Measurements from ENCODE around the gene ARHGAP10.

ARHGAP10 gene

DNA sequence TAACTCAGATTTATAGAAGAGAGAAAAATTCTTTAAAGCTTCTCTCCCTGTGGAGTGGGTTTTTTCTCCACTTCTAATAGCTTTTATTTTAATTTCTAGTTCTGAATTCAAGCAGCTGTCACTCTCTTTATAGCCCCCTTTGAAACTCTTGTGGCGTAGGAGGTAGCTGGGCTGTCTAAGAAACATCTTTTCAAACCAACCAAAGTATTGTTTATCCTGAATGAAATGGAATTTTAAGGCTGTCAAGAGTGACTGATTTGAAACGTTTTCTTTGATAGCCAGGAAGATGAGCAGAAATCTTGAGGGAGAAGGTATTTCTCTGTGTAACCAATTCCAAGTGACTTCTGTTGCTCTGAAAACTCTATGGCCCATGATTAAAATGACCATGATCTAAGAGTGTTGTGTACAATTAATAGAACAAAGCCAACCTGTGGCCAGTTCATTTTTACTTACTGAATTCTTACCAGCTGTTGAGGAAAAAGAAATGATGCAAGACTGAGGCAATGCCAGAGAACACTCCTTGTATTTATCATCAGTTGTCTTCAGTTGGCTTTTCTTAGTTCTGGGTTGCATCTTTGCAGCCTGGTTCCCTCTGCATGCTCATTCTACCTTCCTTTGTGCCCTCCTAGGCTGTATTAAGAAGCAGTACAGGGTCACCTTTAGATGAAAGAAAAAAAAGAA, 298.4 kb downstream of the ARHGAP10 start:
- no peak for DNase-seq (ENCODE audit: low read depth, low spot score)
- H3K4me3 ChIP-seq (ENCODE audit: low read length), result no peak overlapping the region

DNA sequence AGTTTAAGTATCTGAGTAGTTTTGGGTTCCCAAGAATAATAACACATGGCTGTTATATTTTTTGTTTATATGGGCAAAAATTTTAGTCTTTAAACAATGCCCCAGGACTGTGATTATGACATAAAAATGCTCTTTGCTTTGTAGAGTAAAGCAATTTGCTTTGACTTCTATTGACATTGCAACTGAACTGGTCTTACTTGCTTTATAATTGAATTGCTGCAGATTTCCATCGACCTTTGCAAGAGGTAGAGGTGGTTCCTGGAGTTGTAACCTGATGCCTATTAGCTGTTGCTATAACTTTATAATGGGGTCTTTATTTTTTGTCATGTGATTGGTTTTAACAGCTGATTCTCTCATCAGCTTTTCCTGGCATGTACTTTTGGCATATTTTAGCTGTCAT, 302.9 kb downstream of the ARHGAP10 start:
- H3K4me3 ChIP-seq (ENCODE audit: low read length), result no peak overlapping the region
- no peak for DNase-seq (ENCODE audit: low read depth, low spot score)

DNA sequence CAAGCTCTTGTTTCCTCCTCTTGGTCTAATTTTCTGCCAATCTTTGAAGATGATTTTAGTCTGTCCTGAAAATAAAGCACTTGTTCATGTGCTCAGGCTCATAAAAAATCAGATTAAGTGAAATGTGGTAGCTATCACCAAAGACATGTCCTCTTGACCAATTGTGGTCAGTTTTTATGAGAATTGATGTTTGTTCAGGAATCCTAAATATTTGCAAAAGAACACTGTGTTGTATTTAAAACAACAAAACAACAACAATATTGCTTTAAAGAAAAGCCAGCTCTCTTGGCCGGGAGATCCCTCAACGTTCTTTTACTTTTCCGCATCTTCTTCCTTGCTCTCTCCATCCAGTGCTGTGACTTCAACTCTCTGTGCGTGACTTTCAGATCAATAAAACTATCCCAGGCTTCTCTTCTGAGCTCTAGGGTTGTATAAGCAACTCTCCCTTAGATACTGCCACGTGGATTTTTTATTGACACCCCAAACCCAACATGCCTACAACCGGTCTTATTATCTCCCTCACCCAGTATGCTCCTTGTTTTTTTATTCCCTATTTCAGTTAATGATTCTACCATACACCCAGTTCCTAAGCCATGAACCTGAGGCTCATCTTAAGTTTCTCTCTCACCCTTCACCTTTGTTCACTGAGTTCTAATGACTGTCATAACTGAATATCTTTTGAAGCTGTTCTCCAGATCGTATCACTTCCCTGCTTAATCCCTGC, 309.9 kb downstream of the ARHGAP10 start:
- DNase-seq (ENCODE audit: low read depth, low spot score), result no peak
- no peak overlapping the region for H3K4me3 ChIP-seq (ENCODE audit: low read length)

DNA sequence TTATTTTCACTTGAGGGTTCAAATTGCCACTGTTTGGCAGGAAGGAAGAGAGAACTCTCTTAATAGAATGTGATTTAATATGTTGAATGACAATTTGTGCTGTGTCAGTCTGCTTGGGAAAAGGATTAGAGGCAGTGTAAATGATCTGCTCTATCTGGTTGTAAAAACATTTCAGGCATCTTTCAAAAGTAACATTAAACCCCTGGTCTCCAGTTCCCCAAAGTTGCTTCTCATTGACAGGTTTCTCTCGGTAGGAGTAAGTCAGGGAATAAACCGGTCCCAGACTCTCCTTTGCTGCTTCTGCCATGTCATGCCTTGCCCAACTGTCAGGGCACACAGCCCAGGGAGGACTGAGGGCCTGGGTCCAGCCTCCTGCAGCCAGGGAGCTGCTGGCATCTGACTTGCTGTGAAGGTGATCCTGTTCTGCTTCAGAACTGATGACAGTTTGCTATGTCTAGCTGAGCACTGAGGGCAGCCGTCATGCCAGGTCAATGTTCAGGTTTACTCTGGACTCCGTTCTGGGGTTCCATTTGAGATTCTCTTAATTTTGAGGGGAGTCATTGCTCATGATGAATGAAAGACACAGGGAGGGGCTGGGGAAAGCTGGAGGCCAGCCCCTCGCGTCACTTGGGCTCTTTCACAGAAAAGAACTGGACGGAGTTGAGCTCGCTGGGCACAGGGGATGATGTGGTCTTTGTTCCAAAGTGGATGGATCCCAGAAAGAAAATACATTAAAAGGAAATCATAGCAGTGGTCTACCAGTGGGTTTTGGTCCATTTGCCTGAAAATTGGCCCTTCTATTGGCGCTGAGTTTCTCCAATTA, 312.4 kb downstream of the ARHGAP10 start:
- H3K4me3 ChIP-seq (ENCODE audit: low read length), result no peak overlapping the region
- DNase-seq (ENCODE audit: low read depth, low spot score), result no peak

DNA sequence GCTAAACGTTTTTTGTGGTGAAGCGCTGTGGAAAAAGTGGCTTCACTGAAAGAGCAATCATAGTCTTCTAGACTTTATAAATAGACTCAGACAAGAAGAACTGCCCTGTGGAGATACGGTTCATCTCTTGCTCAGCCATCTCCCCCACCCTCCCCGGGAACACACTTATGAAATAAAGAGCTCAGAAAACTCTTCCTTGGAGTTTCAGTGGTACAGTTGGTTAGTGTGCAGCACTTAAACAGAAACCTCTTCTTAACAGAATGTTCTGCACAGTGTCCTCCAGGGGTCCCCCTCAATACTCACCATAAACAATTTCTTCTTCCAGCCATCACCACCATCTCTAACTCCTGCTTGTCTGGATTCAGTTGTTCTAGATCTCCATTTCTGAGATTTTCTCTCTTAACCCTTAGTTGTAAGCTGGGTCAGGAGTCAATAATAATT, 313.0 kb downstream of the ARHGAP10 start:
- no peak overlapping the region for H3K4me3 ChIP-seq (ENCODE audit: low read length)

DNA sequence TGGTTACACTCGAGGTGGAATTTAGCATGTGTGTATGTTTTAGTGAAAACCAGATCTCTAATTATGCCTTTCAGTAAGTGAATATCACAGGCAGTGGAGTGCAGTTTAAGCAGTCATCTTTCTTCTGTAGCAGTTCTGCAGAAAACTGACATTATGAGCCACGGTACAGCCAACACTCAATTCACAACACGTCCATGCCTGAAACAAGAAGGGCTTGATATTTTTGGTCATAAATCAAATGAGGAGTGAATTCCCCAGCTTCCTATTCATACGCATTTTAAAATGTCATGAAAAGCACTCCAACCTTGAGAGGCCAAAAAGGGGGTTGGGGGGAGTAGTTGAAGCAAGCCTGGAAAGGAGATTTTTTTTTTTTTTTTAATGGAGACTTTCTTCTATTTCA, 316.7 kb downstream of the ARHGAP10 start:
- no peak for DNase-seq (ENCODE audit: low read depth, low spot score)

More for the DNA sequence above, 313.0 kb downstream of the ARHGAP10 start:
- DNase-seq (ENCODE audit: low read depth, low spot score), result no peak

DNA sequence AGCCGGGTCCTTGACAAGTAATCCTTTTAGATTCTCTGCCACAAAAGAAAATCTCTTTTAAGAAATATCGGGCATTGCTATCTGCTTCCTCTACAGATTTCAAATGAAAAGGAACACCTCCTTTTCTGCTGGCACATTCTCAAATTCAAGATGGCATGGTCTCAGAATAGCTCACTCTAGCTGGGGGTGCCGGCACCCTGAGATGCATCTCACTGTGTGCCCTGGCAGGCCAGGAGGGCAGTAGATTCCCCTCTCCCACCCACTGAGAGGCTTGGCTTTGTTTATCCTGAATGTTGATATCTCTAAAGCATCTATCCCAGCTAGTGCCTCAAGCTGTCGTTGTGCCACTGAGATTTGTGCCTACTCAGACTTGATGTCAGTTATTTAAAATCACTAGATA, 319.5 kb downstream of the ARHGAP10 start:
- no peak overlapping the region for H3K4me3 ChIP-seq (ENCODE audit: low read length)
- DNase-seq (ENCODE audit: low read depth, low spot score), result no peak

More for the DNA sequence above, 316.7 kb downstream of the ARHGAP10 start:
- H3K4me3 ChIP-seq (ENCODE audit: low read length), result no peak overlapping the region

DNA sequence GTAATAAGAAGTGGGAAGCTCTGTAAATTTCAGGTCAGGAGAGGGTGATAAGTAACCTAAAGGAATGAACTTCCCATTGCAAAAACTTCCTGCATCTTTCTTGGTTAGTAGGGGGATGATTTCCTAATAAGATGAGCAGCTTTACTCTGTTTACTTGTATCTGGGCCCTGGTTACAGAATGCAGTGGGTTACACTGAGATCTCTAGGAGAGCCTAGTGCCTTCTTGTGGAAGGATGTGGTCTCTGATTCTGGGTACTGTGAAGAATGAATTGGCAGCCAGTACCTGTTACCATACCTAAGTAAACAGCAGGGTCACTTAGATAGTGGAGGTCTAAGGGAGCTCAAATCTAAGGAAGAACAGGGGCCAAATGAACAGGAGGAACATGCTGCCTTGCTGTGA, 320.6 kb downstream of the ARHGAP10 start:
- DNase-seq (ENCODE audit: low read depth, low spot score), result peak; percentile 59
- no peak overlapping the region for H3K4me3 ChIP-seq (ENCODE audit: low read length)

DNA sequence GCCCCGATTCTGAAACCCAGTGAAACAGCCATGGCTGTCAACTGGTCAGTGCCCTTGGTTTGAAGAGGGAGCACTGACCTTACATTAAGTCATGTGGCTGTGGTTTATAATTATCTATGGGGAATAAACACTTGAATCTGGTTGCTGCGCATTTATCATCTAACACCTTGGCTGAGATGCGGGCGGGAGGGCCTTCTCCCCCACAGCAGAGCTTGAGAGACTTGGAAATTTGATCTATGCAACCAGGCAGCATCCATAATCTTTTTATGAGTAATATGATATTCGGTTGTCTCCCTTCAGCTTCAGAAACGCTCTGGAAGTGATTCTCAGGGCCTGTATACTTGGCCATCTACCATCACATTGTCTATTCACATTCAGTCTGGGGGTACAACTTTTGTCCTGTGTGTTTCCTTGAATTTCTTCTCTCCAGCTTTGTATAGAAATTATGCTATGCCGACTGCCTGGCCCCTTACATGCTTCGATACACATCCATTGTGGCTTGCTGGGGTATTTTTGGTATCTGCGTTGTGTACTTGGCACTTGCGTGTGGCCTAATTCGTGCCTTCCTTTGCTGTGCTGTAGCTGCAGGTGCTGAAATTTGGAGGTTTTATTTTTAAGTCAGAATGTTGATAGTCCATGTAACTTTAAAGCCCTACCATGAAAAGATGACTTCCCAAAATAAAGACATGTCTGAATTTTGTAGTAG, 321.6 kb downstream of the ARHGAP10 start:
- H3K4me3 ChIP-seq (ENCODE audit: low read length), result no peak overlapping the region
- DNase-seq (ENCODE audit: low read depth, low spot score), result no peak

DNA sequence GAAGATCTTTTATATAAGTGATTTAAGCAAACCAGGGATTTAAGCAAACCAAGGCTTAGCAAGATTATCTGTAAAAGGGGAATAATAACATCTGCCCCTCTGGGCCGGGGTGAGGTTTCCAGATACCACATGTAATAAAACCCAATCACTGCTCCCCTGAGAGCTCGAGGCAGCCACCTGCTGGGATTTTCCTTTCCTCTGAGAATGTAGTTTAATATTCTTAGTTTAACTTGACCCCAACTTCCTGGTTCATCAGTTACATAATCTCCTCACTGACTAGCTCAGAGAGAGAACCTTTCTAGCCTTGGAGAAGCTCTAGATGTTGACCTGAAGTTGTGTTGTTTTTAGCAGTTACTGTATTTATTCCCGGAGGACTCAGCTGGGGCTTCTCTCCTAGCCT, 322.4 kb downstream of the ARHGAP10 start:
- no peak overlapping the region for H3K4me3 ChIP-seq (ENCODE audit: low read length)
- DNase-seq (ENCODE audit: low read depth, low spot score), result peak; percentile 37

DNA sequence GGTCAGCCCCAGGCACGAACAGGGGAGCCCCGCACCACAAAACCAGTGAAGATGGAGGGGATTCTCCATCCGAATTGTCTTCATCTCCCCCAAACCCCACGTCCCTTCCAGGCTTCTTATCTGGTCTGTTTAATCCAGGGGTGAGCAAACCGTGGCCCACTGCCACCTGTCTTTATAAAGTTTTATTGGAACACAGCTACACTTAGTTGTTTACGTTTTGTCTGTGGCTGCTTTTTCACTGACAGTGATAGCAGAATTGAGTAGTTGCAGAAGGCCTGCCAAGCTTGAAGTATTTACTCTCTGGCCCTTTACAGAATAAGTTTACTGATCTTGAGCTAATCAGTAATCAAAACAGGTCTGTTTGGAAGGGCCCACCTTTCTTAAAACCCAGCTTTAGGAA, 324.0 kb downstream of the ARHGAP10 start:
- H3K4me3 ChIP-seq (ENCODE audit: low read length), result no peak overlapping the region
- no peak for DNase-seq (ENCODE audit: low read depth, low spot score)

DNA sequence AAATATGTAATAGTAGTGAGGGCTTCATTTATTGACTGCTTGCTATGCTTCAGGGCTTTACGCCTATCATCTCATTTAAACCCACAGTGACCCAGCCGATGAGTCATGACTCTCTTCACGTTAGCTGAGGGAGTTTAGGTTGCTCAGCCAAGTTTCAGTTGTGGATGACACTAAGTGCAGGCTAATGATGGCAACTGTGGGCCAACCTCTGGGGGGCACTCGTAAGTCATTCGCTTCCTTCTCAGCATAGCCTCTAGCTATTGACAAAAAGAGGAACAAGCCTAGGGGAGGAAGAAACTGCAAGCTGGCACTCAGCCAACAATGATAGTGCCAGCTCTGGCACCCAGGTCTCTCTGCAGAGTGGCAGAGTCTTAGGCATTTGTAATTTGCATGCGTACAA, 325.0 kb downstream of the ARHGAP10 start:
- H3K4me3 ChIP-seq (ENCODE audit: low read length), result no peak overlapping the region
- peak; percentile 58 for DNase-seq (ENCODE audit: low read depth, low spot score)

DNA sequence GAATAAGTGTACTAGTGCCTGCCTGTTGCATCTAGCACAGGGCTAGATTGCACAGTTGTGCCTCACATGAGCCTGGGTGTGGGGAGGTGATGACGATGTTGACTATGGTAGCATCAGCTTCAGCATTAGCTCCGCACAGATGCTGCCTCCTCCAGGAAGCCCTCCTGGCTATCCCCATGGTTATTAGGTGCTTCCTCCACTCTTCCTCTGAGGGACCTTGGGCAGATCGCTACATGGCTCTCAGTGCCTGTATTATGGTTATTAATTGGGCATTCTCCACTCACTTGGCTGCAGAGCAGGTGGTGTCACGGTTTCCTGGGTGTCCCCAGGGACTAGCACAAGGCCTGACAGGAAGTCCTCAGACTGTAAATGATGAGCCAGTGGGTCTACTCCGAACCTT, 325.6 kb downstream of the ARHGAP10 start:
- DNase-seq (ENCODE audit: low read depth, low spot score), result no peak
- H3K4me3 ChIP-seq (ENCODE audit: low read length), result no peak overlapping the region

DNA sequence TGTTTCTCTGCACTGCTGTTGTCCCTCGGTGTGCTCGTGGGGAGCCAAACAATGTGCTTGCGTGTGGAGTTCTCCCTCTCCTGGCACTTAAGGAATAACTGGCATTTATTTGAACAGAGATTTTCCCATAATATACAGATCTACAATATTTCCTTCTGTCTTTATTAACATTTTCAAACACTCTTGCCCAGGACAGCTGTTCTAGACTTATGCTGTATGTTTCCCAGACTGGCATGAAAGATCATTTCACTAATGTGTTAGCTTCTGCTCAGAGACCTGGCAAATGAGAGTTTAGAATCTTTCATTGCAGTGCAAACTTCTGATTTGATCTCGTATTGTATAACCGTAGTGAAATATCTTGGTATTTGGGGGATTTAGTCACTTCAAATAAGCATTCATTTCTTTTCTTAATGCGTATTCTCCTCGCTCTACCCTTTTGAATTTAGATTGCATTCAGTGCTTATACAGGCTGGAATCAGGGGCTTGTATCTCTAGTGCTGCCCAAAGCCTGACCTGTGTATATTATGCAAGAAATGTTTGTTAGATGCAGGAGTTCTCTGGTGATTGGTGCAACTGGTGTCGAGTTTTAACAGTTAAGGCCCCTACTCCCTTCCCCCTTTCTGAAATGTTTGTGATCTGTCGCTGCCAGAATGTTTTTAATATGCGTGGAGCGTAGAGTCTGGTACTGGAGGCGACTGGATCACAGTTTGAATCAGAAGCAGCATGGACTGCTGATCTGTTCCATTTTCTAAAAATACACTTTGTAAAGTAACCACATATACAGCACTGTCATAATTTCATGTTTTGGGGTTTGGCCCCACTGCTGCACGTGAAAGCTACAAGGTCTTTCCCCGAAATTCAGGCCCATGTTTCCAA, 326.3 kb downstream of the ARHGAP10 start:
- H3K4me3 ChIP-seq (ENCODE audit: low read length), result no peak overlapping the region
- no peak for DNase-seq (ENCODE audit: low read depth, low spot score)

DNA sequence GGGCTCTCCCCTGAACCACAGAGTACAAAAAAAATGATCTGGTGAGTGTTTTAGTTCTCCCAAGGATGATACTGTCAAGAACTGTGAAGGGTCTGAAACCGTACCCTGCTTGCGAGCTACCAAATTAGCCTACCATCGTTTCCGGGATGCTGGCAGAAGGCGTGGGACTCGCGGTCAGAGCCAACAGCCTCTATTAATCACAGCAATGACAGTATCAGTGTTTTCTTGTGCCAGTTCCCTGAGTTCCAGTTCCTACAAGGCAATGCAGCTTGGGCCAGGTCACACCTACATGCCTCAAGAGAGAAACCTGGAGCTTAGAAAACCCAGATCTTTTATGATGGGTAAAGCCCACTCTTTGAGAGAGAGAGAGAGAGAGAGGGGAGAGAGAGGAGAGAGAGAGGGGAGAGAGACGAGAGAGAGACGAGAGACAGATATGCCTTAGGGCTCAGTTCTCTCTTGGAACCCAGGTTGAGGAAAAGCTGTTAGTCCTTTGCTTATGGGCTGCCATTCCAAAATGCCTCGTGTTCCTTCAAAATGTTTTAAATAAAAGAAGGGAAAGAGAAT, 327.8 kb downstream of the ARHGAP10 start:
- H3K4me3 ChIP-seq (ENCODE audit: low read length), result no peak overlapping the region
- no peak for DNase-seq (ENCODE audit: low read depth, low spot score)

DNA sequence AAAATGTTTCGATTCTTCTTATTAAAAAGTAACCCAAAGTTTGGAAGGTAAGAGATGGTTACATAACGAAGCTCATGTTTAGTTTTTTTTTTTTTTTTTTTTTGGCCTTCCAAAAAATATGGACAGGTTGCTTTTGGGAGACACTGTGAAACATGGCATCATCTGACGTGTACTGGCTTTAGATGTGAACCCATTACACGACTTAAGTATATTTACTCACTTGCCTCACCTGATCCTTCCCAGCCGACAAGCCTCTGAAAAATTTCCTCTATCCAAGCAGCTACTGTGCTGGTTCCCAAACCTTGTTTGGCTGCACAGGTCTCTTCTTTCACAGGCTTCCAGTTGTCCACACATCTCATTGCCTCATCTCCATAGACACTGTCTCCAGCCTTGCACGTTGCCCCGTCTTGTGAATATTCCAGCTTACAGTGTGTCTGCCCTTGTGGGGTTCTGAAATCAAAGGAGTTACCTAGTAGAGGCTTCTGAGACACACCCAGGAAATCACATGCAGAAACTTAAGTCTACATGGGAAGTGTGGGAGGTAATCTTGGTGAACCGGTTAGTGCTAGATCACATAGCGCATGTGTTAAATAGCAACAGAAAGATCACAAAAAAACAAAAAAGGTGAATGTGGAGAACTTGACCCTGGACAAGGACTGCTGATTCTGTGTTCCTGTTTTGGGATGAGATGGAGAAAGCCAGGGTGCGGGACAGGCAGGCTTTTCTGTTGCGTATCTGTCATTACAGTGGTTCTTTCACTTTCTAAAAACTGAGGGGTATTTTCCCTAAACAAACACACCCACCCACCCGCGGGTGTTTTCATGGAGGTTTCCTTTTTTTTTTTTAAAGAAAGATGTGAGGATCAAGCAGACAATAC, 328.6 kb downstream of the ARHGAP10 start:
- DNase-seq (ENCODE audit: low read depth, low spot score), result no peak
- H3K4me3 ChIP-seq (ENCODE audit: low read length), result no peak overlapping the region

DNA sequence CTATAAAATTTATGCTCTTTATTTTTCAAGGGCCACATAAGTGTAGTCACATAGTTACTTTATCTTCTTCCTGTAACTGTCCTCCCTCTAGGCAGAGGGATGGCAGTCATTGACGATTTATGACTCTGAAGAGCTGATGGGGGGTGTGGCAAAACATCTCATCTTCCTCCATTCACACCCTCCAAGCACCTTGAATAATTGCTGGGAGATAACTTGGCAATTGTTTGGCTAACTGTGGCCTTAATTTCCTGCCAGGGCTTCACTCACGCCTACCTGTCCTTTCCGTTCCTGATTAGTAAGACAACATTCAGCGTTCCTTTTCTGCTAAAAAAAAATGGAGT, 329.2 kb downstream of the ARHGAP10 start:
- no peak for DNase-seq (ENCODE audit: low read depth, low spot score)

More for the DNA sequence above, 329.2 kb downstream of the ARHGAP10 start:
- H3K4me3 ChIP-seq (ENCODE audit: low read length), result no peak overlapping the region
